GM12874 (cell line): Measurements from ENCODE around the gene SPINK4.

Experiments used
- TF ChIP-seq, protein P1 (sequence below): IDR thresholded peaks from 2 replicates; pipeline ENCODE4 v1.5.1; 2011; ENCODE audit warnings: low read depth, mild to moderate bottlenecking, control low read depth, low read length, moderate library complexity; ENCODE audit not compliant: insufficient read depth

Gene SPINK4

GRCh38 chr9:33254211-33254610, 14.2 kb downstream of the SPINK4 start:
- TF ChIP-seq, protein P1, sequence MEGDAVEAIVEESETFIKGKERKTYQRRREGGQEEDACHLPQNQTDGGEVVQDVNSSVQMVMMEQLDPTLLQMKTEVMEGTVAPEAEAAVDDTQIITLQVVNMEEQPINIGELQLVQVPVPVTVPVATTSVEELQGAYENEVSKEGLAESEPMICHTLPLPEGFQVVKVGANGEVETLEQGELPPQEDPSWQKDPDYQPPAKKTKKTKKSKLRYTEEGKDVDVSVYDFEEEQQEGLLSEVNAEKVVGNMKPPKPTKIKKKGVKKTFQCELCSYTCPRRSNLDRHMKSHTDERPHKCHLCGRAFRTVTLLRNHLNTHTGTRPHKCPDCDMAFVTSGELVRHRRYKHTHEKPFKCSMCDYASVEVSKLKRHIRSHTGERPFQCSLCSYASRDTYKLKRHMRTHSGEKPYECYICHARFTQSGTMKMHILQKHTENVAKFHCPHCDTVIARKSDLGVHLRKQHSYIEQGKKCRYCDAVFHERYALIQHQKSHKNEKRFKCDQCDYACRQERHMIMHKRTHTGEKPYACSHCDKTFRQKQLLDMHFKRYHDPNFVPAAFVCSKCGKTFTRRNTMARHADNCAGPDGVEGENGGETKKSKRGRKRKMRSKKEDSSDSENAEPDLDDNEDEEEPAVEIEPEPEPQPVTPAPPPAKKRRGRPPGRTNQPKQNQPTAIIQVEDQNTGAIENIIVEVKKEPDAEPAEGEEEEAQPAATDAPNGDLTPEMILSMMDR, result no peak

- TF ChIP-seq, protein P1, result no peak
Observed at GRCh38 chr9:33255014-33255413, 15.0 kb downstream of the SPINK4 start.

DNA sequence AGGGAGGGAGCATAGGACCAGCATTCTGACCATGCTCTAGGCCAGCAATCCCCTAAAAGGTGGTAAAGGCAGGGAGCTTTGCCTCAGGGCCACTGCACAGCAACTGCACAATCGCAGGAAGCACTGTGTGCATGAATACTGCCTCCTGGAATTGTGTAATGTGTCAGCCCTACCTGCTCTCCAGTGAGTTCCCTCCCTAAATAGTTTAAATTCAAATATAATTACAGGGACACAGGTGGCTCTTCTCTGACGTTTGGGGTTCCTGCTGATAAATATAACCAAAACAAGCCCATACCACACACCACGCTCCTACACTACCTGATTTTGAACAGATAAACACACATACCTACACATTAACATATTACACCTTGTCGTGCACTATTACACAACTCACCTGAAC, 15.5 kb downstream of the SPINK4 start:
- TF ChIP-seq, protein P1, result no peak

DNA sequence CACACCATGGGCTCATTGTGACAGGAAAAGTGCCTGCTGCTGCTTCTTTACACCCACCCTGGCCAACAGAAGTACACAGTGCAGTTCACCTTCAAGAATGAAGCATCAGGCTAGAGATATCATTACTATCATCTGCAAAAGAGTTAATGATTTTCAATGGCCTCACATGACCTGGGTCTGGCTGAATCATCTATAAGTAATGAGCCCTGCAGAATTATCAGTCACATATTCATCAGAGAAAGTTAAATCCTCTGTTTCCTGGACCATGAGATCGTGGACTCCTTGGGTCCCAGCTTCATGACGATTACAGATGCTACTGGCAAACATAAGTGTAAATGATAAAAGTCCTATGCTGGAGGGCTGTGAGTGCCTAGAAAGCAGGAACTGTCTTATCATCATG, 16.3 kb downstream of the SPINK4 start:
- TF ChIP-seq, protein P1, result no peak

DNA sequence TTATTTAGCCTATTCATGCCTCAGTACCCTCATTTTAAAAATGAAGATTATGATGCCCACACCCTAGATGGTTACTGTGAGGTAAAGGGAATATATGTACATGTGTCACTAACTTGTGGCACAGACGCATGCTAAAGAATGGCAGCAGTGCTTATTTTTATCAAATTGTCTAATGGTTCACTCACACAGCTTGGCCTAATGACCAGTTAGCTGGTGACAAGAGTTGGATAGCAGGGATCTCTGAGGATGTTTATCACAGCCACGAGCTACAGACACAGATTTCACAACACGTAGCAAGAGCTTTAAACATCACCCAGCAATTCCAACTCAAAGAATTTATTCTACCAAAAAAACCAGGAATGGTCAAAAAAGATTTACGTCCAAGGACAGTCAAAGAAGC, 17.3 kb downstream of the SPINK4 start:
- TF ChIP-seq, protein P1, result no peak

DNA sequence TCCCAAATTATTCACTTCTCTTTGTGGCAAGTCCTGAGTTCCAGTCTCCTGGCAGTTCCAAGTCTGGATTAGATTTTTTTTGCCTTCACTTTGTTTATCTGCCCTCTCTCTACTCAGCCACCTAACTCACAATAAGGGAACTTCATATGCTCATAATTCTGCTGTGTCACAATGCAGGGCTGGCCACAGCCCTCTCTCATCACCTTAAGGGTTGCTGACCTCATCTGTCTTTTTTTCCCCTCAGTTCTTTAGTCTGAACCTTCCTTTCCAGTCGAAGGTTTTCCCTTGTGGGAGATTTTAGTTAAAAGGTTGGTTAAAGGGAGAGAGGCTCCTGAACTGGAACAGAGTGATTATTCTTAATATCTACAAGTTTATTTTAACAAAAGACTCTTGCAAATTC, 20.4 kb downstream of the SPINK4 start:
- TF ChIP-seq, protein P1, result no peak

- TF ChIP-seq, protein P1, result no peak
Observed at GRCh38 chr9:33263131-33264002, 23.4 kb downstream of the SPINK4 start.
